GM18505 (cell line): Measurements from ENCODE around the gene PCNX3.
A peak's percentile ranks its signal among the peaks of the same experiment; 100 is the strongest.

Experiments
- ATAC-seq: cut with Tn5 transposase; IDR thresholded peaks from one replicate; pipeline ENCODE4 v1.9.1; 2021; ENCODE audit not compliant: unreplicated experiment
- POLR2A ChIP-seq: IDR thresholded peaks from 4 replicates; pipeline ENCODE4 v1.6.1; 2011; ENCODE audit warnings: borderline replicate concordance; ENCODE audit not compliant: insufficient read depth, insufficient read length; ENCODE audit errors: extremely low read depth

Gene PCNX3

GRCh38 chr11:65615229-65615949 lies at the start of gene PCNX3:
Gene PCNX3 (plus strand): TSS chr11:65615776. CDS start chr11:65616312, 536 bp downstream.
- peak; percentile 71 for ATAC-seq
- peak; percentile 70 for TF ChIP-seq POLR2A

- ATAC-seq = peak; percentile 4
- TF ChIP-seq POLR2A = no peak
Measured at GRCh38 chr11:65569164-65569972, 46.2 kb upstream of the PCNX3 start.

- peak; percentile 78 for TF ChIP-seq POLR2A
- peak; percentile 60 for ATAC-seq
Measured at GRCh38 chr11:65569973-65570918, 45.3 kb upstream of the PCNX3 start, which contains the start of gene ZNRD2. Gene ZNRD2 (plus strand): TSS chr11:65570477. CDS start chr11:65570492, 15 bp downstream.

DNA sequence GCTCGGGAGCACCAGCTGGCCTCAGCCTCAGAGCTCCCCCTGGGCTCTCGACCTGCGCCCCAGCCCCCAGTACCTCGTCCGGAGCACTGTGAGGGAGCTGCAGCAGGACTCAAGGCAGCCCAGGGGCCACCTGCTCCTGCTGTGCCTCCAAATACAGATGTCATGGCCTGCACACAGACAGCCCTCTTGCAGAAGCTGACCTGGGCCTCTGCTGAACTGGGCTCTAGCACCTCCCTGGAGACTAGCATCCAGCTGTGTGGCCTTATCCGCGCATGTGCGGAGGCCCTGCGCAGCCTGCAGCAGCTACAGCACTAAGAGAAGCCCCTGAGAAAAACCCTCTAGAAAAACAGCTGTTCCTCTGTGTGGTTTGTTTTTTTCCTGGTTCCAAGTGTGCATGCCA lies 44.2 kb upstream of the PCNX3 start:
- ATAC-seq = no peak
- no peak for TF ChIP-seq POLR2A

DNA sequence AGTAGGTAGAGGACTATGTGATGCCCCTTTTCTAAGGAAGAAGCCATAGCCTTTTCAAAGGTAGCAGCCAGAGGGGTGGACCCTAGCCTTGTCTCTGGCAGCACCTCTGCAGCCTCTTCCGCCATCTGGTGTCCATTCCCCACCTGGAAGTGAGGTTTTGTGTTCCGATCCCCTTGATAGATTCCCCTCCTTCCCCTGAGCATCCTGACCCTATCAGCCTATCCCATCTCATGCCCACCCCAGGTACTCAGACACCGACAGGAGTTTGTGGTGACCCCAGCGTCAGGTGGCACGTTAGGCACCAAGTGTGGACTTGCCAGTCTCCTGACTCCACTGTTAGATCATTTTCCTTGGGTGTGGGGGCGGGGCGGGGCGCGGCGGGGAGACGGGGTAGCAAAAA lies 43.6 kb upstream of the PCNX3 start:
- ATAC-seq = no peak
- no peak for TF ChIP-seq POLR2A

DNA sequence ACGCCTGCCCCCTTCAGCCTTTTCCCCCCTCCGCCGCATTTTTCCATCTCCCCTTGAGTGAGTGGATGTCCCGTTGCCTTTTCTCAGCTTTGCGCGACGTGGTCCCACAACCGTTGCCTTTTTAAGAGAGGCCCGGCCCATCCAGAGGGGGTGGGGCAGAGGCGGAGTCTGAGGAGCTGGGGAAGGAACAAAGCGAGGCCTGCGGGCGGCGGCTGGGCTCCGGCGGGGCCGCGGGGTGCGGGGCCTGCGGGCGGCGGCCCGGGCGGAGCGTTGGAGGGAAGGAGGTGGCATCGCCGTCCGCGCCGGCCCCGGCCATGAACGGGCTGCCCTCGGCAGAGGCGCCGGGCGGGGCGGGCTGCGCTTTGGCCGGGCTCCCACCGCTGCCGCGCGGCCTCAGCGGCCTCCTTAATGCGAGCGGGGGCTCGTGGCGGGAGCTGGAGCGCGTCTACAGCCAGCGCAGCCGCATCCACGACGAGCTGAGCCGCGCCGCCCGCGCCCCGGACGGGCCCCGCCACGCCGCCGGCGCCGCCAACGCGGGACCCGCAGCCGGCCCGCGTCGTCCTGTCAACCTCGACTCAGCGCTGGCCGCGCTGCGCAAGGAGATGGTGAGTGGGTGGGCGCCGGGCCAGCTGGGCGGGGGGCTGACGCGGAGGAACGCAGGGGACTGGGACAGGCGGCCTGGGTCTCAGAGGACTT lies 43.1 kb upstream of the PCNX3 start, which contains the start of gene FAM89B:
TSS of gene FAM89B (plus strand) at position 183 of the 696 bp plus-strand sequence. CDS start at position 315, 132 bp downstream.
- no peak for ATAC-seq
- peak; percentile 54 for TF ChIP-seq POLR2A

DNA sequence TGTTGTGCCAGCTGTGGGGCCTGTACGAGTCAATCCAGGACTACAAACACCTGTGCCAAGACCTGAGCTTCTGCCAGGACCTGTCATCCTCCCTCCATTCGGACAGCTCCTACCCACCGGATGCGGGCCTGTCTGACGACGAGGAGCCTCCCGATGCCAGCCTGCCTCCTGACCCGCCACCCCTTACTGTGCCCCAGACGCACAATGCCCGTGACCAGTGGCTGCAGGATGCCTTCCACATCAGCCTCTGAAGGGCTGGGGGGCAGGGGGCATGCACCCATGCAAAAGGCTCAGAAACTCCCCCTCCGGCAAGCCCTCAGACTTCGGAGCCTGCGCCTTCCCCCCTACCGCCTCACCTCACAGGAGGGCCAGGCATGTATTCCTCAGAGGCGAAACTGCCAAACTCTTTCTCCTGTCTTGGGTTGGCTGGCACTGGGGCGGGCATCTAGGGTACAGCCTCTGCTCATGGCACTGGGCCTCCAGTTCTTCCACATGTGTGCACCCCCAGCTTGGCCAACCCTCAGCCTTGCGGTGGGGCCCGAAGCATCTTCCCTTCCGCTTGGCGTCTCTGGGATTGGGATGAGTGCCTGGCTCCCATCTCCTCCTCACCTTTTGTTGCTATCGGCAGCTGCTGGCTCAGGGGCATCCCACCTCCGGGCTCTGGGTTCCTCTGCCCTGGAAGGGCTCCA lies 42.0 kb upstream of the PCNX3 start:
- ATAC-seq = no peak
- no peak for TF ChIP-seq POLR2A

DNA sequence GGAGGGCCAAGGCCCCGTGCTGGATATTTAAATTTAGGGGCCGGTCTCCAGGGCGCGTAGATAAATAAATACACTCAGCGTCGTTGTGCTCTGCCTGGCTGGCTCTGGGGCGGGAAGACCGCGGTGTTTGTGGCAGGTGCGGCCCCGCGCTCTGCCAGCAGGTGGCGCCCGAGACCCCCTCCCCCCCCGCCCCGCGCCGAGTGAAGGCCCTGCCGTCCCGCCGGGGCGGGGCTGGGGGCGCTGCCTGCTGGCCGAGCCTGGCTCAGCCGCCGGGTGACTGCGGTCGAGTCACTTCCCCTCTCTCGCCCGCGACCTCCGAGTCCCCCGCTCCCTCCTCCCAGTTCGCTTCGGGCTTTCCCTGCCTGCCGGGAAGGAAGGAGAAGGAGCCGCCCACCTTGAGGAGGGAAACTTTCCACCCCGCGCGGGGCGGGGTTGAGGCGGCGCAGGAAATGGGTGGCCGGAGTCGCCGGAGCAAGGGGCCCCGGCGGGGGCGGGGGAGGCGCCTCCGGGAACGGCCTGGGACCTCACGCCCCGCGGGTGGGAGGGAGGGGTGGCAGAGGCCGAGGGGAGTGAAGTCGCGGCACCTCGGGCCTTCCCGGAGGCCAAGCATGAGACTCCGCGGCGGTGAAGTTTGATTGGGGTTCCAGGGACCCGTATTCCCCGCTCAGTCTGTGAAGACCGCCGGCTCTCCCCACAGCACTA lies 41.3 kb upstream of the PCNX3 start:
- TF ChIP-seq POLR2A = peak; percentile 34
- peak; percentile 32 for ATAC-seq

- TF ChIP-seq POLR2A = peak; percentile 32
- no peak for ATAC-seq
Measured at GRCh38 chr11:65574811-65575567, 40.6 kb upstream of the PCNX3 start.

DNA sequence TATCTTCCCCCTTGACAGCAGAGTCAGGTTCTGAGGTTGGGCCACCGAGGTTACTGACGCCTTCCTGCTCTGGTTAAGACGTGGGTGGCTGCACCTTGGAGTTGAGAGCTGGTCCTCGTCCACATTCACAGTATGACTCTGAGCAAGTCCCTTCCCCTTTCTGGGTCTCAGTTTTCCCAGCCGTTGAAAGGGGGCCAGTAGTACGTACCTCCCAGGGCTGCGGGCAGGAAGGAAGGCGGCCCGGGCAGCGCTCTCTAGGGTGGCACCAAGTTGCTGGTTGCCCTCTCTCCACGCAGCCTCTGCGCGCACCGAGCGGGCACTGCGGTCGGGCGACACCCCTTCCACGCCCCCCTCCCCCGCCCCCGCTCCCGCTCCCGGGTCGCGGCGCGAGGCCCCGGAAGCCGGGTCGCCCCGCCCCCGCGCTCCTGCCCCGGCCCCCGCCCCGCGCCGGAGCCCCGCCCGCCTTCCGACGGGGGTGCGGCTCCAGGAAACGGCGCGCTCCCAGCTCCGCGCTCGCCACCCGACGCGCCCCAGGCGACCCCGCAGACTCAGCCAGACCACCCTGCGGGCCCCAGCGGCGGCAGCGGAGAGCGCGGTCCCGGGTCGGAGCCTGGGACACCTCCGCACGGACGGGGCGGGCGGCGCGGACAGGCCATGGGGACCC lies 39.9 kb upstream of the PCNX3 start, which contains the start of gene EHBP1L1:
TSS of gene EHBP1L1 (plus strand) at position 486 of the 664 bp plus-strand sequence. CDS start 250 bp downstream, outside the sequence.
- TF ChIP-seq POLR2A = peak; percentile 55
- peak; percentile 29 for ATAC-seq
